Superior temporal gyrus (tissue), 1 donor: ENCODE data around the gene HMGCL.
A peak's percentile ranks its signal among the peaks of the same experiment; 100 is the strongest.

Experiments used
- DNase-seq: peaks from one replicate; pipeline ENCODE4 v3.0.0-alpha.2; 2016; ENCODE audit errors: extremely low spot score

HMGCL gene

DNA sequence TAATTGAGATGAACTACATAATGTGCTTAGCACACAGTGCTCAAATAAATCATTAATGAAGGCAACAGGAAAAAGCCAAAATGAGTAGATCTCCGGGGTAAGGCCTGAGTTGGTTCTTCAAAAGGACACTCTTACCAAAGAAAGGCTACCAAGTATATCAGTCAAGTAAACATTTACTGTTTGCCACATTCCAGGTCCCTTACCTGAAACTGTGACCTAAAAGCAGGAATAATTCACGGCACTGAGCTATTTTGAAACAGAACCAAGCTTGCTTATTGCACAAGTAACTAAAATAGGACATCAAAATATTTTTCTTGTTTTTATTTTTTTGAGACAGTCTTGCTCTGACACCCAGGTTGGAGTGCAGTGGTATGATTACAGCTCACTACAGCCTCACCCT, 49.0 kb downstream of the HMGCL start:
- no peak for DNase-seq

DNA sequence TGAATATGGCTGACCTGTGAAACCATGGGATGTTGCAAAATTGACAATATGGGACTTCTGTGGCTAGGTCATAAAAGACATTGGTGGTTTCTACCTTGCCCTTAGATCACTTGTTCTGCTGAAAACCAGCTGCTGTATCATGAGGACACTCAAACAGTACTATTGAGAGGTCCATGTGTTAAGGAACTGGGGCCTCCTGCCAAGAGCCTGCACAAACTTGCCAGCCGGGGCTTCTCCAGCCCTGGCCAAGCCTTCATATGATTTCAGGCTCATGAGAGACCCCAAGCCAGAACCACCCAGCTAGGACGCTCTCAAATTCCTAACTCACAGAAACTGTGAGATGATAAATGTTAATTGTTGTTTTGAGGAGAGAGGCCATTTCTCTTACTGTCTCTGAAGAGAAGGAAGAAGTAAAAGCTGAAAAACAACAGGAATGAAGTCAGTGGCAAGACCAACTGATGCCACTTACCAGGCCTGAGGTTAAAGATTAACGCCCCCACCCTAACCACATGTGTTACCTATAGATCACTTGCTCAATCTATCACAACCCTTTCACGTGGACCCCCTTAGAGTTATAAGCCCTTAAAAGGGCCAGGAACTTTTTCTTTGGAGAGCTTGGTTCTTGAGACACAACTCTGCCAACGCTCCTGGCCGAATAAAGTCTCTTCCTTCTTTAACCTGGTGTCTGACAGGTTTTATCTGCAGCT, 50.9 kb downstream of the HMGCL start:
- no peak for DNase-seq

DNA sequence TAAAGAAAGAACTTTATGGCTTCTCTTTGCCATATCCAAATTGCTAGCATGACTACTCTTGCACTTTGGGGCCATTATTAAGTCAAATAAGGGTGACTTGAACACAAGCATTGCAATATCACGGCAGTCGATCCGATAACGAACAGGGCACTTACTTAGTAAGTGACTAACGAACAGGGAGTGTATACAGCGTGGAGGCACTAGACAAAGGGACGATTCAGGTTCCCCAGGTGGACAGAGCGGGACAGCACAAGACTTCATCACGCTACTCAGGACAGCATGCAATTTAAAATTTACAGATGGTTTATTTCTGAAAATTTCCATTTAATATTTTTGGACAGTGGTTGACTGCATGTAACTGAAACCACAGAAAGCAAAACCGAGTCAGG, 52.4 kb downstream of the HMGCL start:
- no peak for DNase-seq

DNA sequence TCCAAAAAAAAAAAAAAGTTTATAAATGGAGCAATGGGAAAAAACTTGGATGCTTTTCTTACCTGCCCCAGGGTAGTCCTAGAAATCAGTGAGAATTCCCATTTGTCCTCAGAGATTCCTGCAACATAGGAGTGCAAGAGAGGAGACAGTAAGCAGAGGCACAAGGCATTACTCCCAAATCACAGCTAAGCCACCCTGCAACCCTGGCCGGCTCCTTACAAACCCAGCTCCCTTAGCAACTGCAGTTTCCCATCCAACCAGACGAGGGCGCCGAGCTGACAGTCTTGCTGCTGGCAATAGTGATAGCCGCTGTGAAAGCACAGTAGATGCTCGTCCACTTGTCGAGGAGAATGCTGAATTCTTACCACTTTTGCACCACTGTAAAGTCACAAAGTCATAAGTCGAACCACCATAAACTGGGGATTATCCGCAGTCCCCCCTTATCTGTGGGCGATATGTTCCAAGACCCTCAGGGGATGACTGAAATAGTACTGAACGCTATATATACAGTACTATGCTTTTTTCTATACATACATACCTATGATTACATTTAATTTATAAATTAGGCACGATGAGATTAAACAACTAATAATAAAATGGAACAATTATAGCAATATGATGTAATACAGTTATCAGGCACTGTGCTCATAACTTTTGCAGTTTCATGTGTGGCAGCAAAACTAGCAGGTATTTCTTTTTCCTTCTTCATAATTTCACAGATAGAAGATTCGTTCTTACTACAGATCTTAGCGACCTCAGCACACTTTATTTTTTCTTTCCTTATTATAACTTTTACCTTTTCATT, 53.0 kb downstream of the HMGCL start:
- DNase-seq: peak; percentile 93

DNA sequence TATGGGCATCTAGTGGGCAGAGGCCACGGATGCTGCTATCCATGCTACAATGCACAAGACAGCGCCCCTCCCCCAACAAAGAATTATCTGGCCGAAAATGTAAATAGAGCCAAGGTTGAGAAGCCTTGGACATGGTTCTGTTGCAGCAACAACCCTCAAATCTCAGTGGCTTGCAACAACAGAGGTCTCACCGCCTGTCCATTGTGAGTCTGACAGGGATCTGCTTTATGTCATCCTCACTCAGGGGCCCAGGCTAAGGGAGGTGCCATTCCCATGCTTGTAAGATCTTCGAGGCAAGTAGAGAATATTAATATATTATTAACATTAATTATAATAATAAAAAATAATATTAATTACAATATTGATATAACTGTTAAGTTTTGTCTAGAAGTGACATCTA, 56.5 kb downstream of the HMGCL start:
- DNase-seq: no peak

DNA sequence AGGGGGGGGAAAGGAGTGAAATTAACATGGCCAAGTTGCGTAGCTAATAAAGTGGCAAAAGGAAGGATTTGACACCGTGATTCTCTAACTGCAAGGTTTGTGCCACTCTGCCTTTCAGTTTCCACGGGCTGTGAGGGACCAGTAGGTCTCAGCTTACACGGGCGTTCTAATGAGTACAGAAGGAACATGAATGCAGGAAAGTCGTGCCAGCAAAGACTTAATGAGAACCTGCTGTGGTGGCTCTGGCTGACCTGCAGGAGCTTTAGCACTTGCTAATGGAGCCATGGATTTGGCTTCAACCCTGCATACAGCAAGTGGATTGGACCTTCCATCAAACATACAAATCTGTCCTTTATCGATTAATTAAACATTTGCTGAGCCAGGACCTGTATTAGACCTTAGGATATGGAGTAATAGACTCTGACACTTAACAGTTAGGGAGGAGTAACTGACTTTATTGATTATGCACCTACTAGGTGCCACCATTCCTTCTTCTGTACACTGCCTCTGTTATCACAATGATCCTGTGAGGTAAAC, 62.1 kb downstream of the HMGCL start:
- DNase-seq: no peak

DNA sequence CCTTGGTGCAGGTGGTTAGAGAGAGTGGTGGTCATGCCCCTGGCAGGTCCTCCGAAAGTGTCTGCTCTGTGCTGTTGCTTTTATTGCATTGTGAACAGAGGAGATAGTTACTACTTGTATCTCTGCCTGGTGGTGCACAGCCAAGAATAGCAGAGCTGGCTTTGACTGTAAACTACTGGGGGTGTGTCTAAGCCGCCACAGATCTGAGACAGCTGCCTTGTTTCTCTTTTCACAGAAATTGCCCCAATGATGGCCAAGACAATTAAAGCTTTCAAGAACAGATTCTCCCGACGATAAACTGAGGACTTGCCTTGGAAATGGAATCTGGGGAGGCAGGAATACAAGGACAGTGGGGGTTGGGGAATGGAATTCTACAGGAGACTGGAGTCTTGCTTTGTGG, 66.0 kb downstream of the HMGCL start:
- DNase-seq: peak; percentile 80

DNA sequence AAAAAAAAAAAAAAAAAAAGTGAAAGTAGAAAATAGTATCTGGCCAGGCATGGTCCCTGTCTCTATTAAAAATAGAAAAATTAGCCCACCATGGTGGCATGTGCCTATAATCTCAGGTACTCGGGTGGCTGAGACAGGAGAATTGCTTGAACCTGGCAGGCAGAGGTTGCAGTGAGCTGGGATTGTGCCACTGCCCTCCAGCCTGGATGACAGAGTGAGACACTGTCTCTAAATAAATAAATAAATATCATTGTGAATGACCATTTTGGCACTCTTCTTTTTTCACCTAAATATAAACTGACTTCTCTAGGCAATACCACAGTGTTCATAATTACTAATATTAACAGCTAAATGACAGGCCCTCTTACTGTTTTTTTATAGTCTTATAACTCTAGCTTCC, 67.4 kb downstream of the HMGCL start:
- DNase-seq: no peak

DNA sequence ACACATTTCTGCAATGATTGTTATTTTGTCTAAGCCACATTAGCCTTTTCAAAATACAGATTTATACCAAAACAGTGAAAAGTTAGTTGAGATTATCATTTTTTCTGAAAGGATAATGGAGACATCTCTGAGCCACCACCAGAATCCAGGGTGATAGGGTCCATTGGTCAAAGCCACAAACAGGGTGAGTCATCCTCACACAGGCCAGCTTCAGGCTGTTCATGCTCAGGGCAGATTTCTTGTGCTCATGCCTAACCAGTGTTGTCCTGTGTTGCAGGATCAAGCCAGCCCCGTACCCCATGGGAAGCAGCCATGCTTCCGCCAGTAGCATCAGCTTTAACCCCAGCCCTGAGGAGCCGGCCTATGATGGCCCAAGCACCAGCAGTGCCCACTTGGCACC, 68.6 kb downstream of the HMGCL start:
- DNase-seq: no peak

DNA sequence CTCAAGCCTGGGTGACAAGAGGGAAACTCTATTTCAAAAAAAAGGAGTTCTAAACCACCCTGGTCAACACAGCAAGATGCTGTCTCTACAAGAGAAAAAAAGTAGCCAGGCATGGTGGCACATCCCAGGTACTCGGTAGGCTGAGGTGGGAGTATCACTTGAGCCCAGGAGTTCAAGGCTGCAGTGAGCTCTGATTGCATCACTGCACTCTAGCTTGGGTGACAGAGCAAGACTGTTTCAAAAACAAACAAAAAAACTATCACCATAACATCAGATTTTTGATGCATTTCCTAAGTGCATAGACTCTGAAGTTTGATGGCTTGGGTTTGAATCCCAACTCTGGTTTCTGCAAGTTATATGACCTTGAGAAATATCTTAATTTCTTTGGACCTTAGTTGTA, 72.3 kb downstream of the HMGCL start:
- DNase-seq: no peak
